Astrocyte (in vitro differentiated cells and primary cell): Measurements from ENCODE around the gene GSAP.

Experiments used
- CTCF ChIP-seq: IDR thresholded peaks from 2 replicates; pipeline ENCODE4 v1.5.1; 2011; ENCODE audit warnings: low read depth, mild to moderate bottlenecking, inconsistent platforms, low read length, moderate library complexity; ENCODE audit not compliant: insufficient read depth
- EZH2 ChIP-seq: IDR thresholded peaks from 2 replicates; pipeline ENCODE4 v1.6.1; 2012; ENCODE audit warnings: mild to moderate bottlenecking, low read length, inconsistent platforms; ENCODE audit not compliant: insufficient read depth

- no peak for TF ChIP-seq CTCF
- no peak for TF ChIP-seq EZH2
Observed at GRCh38 chr7:77316219-77316978, 99.8 kb downstream of the GSAP start.
